ENCODE measurements around the gene MAP3K14.

MAP3K14 gene

GRCh38 chr17:45284176-45285140 lies 32.4 kb downstream of the MAP3K14 start:
- no peak overlapping the region for H3K4me3 ChIP-seq (ENCODE audit: low read depth, low read length)
- no peak overlapping the region for H3K27ac ChIP-seq
- H3K9ac ChIP-seq: no peak overlapping the region
- no peaks in the 10 kb centered on the region for H3K27me3 ChIP-seq (ENCODE audit: control insufficient read depth, insufficient read depth, low read length)
- H3K4me2 ChIP-seq (ENCODE audit: low read length): no peak overlapping the region
- H3K9me3 ChIP-seq (ENCODE audit: control insufficient read depth, low read length): no peaks in the 10 kb centered on the region
- H3K36me3 ChIP-seq (ENCODE audit: control insufficient read depth, insufficient read depth, low read length): no peaks in the 10 kb centered on the region
- no peaks in the 10 kb centered on the region for H3K79me2 ChIP-seq
- no peak overlapping the region for H2AFZ ChIP-seq
- TF ChIP-seq CTCF (IDR thresholded peaks at IDR 0.05): no peak
- H3K4me1 ChIP-seq: peaks cover 22% of the 10 kb centered on the region

GRCh38 chr17:45283711-45284110 lies 33.1 kb downstream of the MAP3K14 start:
- Histone ChIP-seq H3K27ac (no peak overlapping the region), H3K79me2 (no peaks in the 10 kb centered on the region), H3K4me2 (ENCODE audit: low read length) (no peak overlapping the region), H3K36me3 (ENCODE audit: control insufficient read depth, insufficient read depth, low read length) (no peaks in the 10 kb centered on the region), H3K9me3 (ENCODE audit: control insufficient read depth, low read length) (no peaks in the 10 kb centered on the region), H3K4me1 (peaks cover 16% of the 10 kb centered on the region), H3K4me3 (ENCODE audit: low read depth, low read length) (no peak overlapping the region), H3K9ac (no peak overlapping the region), H3K27me3 (ENCODE audit: control insufficient read depth, insufficient read depth, low read length) (no peaks in the 10 kb centered on the region), H2AFZ (no peak overlapping the region)
- TF ChIP-seq CTCF (IDR thresholded peaks at IDR 0.05): no peak

- H2AFZ ChIP-seq: no peak overlapping the region
- H3K27me3 ChIP-seq (ENCODE audit: control insufficient read depth, insufficient read depth, low read length): no peaks in the 10 kb centered on the region
- no peak for TF ChIP-seq CTCF (IDR thresholded peaks at IDR 0.05)
- H3K79me2 ChIP-seq: no peaks in the 10 kb centered on the region
- no peaks in the 10 kb centered on the region for H3K9me3 ChIP-seq (ENCODE audit: control insufficient read depth, low read length)
- no peak overlapping the region for H3K9ac ChIP-seq
- no peaks in the 10 kb centered on the region for H3K36me3 ChIP-seq (ENCODE audit: control insufficient read depth, insufficient read depth, low read length)
- no peak overlapping the region for H3K4me3 ChIP-seq (ENCODE audit: low read depth, low read length)
- no peak overlapping the region for H3K27ac ChIP-seq
- no peak overlapping the region for H3K4me2 ChIP-seq (ENCODE audit: low read length)
- H3K4me1 ChIP-seq: peaks cover 11% of the 10 kb centered on the region
Observed at GRCh38 chr17:45282683-45283644, 33.9 kb downstream of the MAP3K14 start.

GRCh38 chr17:45279898-45280297 lies 36.9 kb downstream of the MAP3K14 start:
- Histone ChIP-seq H3K79me2 (no peaks in the 10 kb centered on the region), H3K4me1 (peaks cover 9% of the 10 kb centered on the region), H3K9ac (no peak overlapping the region), H3K9me3 (ENCODE audit: control insufficient read depth, low read length) (no peaks in the 10 kb centered on the region), H3K27me3 (ENCODE audit: control insufficient read depth, insufficient read depth, low read length) (no peaks in the 10 kb centered on the region), H3K36me3 (ENCODE audit: control insufficient read depth, insufficient read depth, low read length) (no peaks in the 10 kb centered on the region), H3K4me2 (ENCODE audit: low read length) (no peak overlapping the region), H3K4me3 (ENCODE audit: low read depth, low read length) (no peak overlapping the region), H2AFZ (no peak overlapping the region), H3K27ac (no peak overlapping the region)
- no peak for TF ChIP-seq CTCF (IDR thresholded peaks at IDR 0.05)
